ENCODE data around the gene CTBP2. TPM values are rescaled to one million over a fixed set of nuclear protein-coding genes. Genes with fewer than 3 reads are reported as not detected.

Gene CTBP2
- total RNA-seq, 1 donor from 2014 or later, result 127 TPM

DNA sequence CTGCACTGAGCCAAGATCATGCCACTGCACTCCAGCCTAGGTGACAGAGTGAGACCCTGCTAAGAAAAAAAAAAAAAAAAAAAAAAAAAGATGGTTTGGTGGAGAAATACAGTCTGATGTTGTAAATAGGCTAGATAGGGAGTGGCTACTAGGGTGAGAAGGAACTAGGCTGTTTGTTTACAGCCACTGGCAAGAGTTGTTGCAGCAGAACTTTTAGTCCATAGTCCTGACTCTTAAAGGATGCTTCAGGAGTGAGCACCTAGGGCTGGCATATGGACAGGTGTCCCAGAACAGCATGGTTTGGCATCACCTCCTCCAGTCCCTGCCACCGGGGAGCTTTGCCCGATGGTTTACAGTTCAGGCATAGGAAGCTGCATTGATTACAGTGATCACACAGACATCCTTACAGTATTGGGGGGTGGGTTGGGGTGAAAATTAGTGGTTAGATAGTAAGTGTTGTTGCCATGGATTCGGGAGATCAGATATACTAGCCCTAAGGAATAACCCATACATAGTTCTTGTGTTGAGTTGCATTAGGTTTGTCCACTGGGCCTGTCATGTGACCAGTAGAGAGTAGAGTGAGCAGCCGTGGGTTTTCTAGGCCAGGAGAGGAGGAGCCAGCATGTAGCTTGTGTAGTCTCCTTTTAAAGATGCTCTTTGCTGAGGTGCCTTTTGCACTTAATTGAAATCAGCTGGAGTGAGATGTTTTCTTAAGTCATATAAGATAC lies 182.6 kb downstream of the CTBP2 start:
- Mint-ChIP-seq H3K36me3 (ENCODE audit: low read depth) (peaks cover 7% of the 10 kb centered on the region), H3K27ac (ENCODE audit: unreplicated experiment) (no peak overlapping the region), H3K4me3 (no peak overlapping the region), H3K27me3 (ENCODE audit: low read depth) (no peaks in the 10 kb centered on the region), H3K4me1 (peaks cover 14% of the 10 kb centered on the region), H3K9me3 (no peaks in the 10 kb centered on the region)
- no peak for DNase-seq (ENCODE audit: low read depth, low spot score)
- TF ChIP-seq, protein P1, sequence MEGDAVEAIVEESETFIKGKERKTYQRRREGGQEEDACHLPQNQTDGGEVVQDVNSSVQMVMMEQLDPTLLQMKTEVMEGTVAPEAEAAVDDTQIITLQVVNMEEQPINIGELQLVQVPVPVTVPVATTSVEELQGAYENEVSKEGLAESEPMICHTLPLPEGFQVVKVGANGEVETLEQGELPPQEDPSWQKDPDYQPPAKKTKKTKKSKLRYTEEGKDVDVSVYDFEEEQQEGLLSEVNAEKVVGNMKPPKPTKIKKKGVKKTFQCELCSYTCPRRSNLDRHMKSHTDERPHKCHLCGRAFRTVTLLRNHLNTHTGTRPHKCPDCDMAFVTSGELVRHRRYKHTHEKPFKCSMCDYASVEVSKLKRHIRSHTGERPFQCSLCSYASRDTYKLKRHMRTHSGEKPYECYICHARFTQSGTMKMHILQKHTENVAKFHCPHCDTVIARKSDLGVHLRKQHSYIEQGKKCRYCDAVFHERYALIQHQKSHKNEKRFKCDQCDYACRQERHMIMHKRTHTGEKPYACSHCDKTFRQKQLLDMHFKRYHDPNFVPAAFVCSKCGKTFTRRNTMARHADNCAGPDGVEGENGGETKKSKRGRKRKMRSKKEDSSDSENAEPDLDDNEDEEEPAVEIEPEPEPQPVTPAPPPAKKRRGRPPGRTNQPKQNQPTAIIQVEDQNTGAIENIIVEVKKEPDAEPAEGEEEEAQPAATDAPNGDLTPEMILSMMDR (conservative IDR thresholded peaks at IDR 0.05), result no peak

DNA sequence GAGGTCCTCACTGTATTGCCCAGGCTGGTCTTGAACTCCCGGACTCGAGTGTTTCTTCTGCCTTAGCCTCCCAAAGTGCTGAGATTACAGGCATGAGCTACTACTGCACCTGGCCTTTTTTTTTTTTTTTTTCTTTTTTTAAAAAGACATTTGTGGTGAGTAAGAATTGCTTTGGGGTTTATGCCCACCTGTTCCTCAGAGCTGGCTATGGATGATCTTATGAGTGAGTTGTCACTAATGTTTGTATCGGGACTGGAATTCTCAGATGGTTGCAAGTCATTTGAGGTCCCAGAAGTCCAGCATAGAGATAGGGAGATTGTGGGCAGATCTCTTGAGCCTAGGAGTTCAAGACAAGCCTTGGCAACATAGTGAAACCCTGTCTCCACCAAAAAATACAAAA lies 183.2 kb downstream of the CTBP2 start:
- Mint-ChIP-seq H3K4me3 (no peak overlapping the region), H3K4me1 (peaks cover 12% of the 10 kb centered on the region), H3K27ac (ENCODE audit: unreplicated experiment) (no peak overlapping the region), H3K27me3 (ENCODE audit: low read depth) (no peaks in the 10 kb centered on the region), H3K9me3 (no peaks in the 10 kb centered on the region), H3K36me3 (ENCODE audit: low read depth) (peaks cover 7% of the 10 kb centered on the region)
- no peak for DNase-seq (ENCODE audit: low read depth, low spot score)
- TF ChIP-seq, protein P1 (conservative IDR thresholded peaks at IDR 0.05), result no peak

DNA sequence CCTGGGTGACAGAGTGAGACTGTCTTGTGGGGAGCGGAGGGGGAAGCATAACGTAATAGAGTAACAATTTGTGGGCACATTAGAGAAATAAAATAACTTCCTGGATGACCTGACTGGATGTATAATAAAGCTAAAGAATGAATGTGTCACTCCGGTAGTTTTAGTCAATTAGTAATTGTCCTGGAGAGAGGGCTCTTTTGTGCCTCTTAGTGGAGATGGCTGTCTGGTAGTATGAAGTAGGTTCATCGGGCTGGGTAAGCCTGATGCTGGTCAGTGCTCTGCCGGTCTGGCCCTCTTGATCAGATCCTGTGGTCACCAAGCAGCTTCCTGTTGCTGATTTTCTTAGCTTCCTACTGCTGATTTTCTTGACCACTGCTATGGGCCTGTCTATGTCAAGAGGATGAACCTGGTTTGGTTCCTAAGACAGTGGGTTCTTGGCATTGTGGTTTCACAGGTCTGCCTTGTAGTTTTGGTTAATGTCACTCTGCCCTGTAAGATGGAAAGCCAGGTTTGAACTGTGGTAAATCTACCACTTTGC lies 184.3 kb downstream of the CTBP2 start:
- H3K27ac Mint-ChIP-seq (ENCODE audit: unreplicated experiment), result no peak overlapping the region
- DNase-seq (ENCODE audit: low read depth, low spot score), result no peak
- TF ChIP-seq, protein P1 (conservative IDR thresholded peaks at IDR 0.05), result no peak
- no peaks in the 10 kb centered on the region for H3K27me3 Mint-ChIP-seq (ENCODE audit: low read depth)
- H3K4me3 Mint-ChIP-seq, result no peak overlapping the region
- peaks cover 20% of the 10 kb centered on the region for H3K4me1 Mint-ChIP-seq
- peaks cover 4% of the 10 kb centered on the region for H3K36me3 Mint-ChIP-seq (ENCODE audit: low read depth)
- H3K9me3 Mint-ChIP-seq, result no peaks in the 10 kb centered on the region

DNA sequence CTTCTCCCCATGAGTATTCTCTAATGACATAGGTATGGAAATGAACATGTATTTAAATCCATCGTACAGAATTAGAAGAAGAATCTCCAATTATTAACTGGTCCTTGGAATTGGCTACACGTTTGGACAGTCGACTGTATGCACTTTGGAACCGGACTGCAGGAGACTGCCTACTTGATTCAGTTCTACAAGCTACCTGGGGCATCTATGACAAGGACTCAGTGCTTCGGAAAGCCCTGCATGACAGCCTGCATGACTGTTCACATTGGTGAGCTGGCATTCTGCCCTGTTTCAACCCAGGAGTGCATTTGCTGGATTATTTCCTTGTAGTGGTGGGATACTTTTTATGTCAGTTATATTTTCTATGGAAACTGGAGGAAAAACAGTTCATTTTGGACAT lies 186.2 kb downstream of the CTBP2 start:
- Mint-ChIP-seq H3K36me3 (ENCODE audit: low read depth) (peaks cover 4% of the 10 kb centered on the region), H3K27ac (ENCODE audit: unreplicated experiment) (no peak overlapping the region), H3K9me3 (no peaks in the 10 kb centered on the region), H3K4me3 (no peak overlapping the region), H3K4me1 (peaks cover 24% of the 10 kb centered on the region), H3K27me3 (ENCODE audit: low read depth) (no peaks in the 10 kb centered on the region)
- no peak for DNase-seq (ENCODE audit: low read depth, low spot score)
- TF ChIP-seq, protein P1 (conservative IDR thresholded peaks at IDR 0.05), result no peak

DNA sequence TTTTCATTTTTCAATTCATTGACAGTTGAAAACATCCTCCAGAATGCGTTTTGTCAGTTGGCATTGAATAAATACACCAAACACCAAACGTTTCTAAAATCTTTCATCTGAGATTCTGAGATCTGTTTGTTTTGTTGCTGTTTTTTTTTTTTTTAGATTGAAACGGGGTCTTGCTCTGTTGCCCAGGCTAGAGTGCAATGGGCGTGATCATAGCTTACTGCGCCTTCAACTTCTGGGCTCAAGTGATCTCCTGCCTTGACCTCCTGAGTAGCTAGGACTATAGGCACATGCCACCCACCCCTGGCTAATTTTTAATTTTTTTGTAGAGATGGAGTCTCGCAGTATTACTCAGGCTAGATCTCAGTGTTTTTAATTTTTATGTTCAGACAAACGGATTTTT lies 187.7 kb downstream of the CTBP2 start:
- Mint-ChIP-seq H3K4me3 (no peak overlapping the region), H3K27me3 (ENCODE audit: low read depth) (no peaks in the 10 kb centered on the region), H3K27ac (ENCODE audit: unreplicated experiment) (no peak overlapping the region), H3K4me1 (peaks cover 18% of the 10 kb centered on the region), H3K9me3 (no peaks in the 10 kb centered on the region), H3K36me3 (ENCODE audit: low read depth) (peaks cover 8% of the 10 kb centered on the region)
- DNase-seq (ENCODE audit: low read depth, low spot score), result no peak
- TF ChIP-seq, protein P1 (conservative IDR thresholded peaks at IDR 0.05), result no peak
